HepG2 (cell line): ENCODE results near the gene MARCHF6. TPM values are rescaled to one million over a fixed set of nuclear protein-coding genes. Genes with fewer than 3 reads are reported as not detected.
A peak's percentile ranks its signal among the peaks of the same experiment; 100 is the strongest.

ENCODE experiments used
- ATRX ChIP-seq: sonication (generic); formaldehyde crosslinking; IDR thresholded peaks from 2 replicates; pipeline ENCODE4 v1.4.0; 2020; ENCODE audit warnings: missing genetic modification reagents, borderline replicate concordance
- CEBPB ChIP-seq: IDR thresholded peaks from 2 replicates; pipeline ENCODE4 v1.6.1; 2011; ENCODE audit warnings: low read depth, low read length, improper control_type of control experiment, borderline replicate concordance
- ELK4 ChIP-seq: sonication (generic); formaldehyde crosslinking; IDR thresholded peaks from 2 replicates; pipeline ENCODE4 v1.9.0; 2021; ENCODE audit warnings: missing genetic modification reagents, borderline replicate concordance
- FOSL1 ChIP-seq: sonication (generic); formaldehyde crosslinking; IDR thresholded peaks from 2 replicates; pipeline ENCODE4 v1.9.0; 2021; ENCODE audit warnings: missing genetic modification reagents, borderline replicate concordance
- GTF3A ChIP-seq: sonication (generic); formaldehyde crosslinking; conservative IDR thresholded peaks from 2 replicates; pipeline ENCODE4 v1.4.0; 2020; ENCODE audit warnings: mild to moderate bottlenecking, missing genetic modification reagents
- HCFC1 ChIP-seq: fragments of 150-350 bp; IDR thresholded peaks from 2 replicates; pipeline ENCODE4 v1.6.1; 2014; ENCODE audit warnings: low read depth, low read length
- HES4 ChIP-seq: sonication (generic); formaldehyde crosslinking; IDR thresholded peaks from 2 replicates; pipeline ENCODE4 v1.9.0; 2021; ENCODE audit warnings: mild to moderate bottlenecking, missing genetic modification reagents, borderline replicate concordance
- KLF11 ChIP-seq: IDR thresholded peaks from 2 replicates; pipeline ENCODE4 v1.6.1; 2016; ENCODE audit warnings: missing compliant biosample characterization
- LBX2 ChIP-seq: sonication (generic); formaldehyde crosslinking; IDR thresholded peaks from 2 replicates; pipeline ENCODE4 v1.5.0; 2020; ENCODE audit warnings: missing genetic modification reagents, mild to moderate bottlenecking, borderline replicate concordance
- THAP7 ChIP-seq: sonication (generic); formaldehyde crosslinking; IDR thresholded peaks from 2 replicates; pipeline ENCODE4 v1.8.1; 2023; ENCODE audit warnings: mild to moderate bottlenecking, missing genetic modification reagents
- TOPORS ChIP-seq: sonication (generic); formaldehyde crosslinking; IDR thresholded peaks from 2 replicates; pipeline ENCODE4 v1.8.0; 2023; ENCODE audit warnings: mild to moderate bottlenecking, missing genetic modification reagents
- UBTF ChIP-seq: sonication (generic); formaldehyde crosslinking; IDR thresholded peaks from 2 replicates; pipeline ENCODE4 v1.4.0; 2020; ENCODE audit warnings: mild to moderate bottlenecking, missing genetic modification reagents
- ZBTB43 ChIP-seq: sonication (generic); formaldehyde crosslinking; conservative IDR thresholded peaks from 2 replicates; pipeline ENCODE4 v1.4.0; 2020; ENCODE audit warnings: missing genetic modification reagents
- ZFP90 ChIP-seq: sonication (generic); formaldehyde crosslinking; IDR thresholded peaks from 2 replicates; pipeline ENCODE4 v1.8.0; 2022; ENCODE audit warnings: missing genetic modification reagents, mild to moderate bottlenecking, inconsistent platforms, borderline replicate concordance
- ZKSCAN5 ChIP-seq: sonication (generic); formaldehyde crosslinking; IDR thresholded peaks from 2 replicates; pipeline ENCODE4 v1.5.1; 2020; ENCODE audit warnings: mild to moderate bottlenecking, missing genetic modification reagents
- ZNF20 ChIP-seq: sonication (generic); formaldehyde crosslinking; IDR thresholded peaks from 2 replicates; pipeline ENCODE4 v1.4.0; 2020; ENCODE audit warnings: mild to moderate bottlenecking, moderate library complexity, missing genetic modification reagents
- ZNF552 ChIP-seq: sonication (generic); formaldehyde crosslinking; IDR thresholded peaks from 2 replicates; pipeline ENCODE4 v1.9.0; 2022; ENCODE audit warnings: missing genetic modification reagents, mild to moderate bottlenecking, borderline replicate concordance
- ZNF713 ChIP-seq: sonication (generic); formaldehyde crosslinking; IDR thresholded peaks from 2 replicates; pipeline ENCODE4 v1.4.0; 2020; ENCODE audit warnings: mild to moderate bottlenecking, missing genetic modification reagents
- ZNF766 ChIP-seq: sonication (generic); formaldehyde crosslinking; IDR thresholded peaks from 2 replicates; pipeline ENCODE4 v1.5.0; 2020; ENCODE audit warnings: missing genetic modification reagents, borderline replicate concordance
- ZNF816 ChIP-seq: sonication (generic); formaldehyde crosslinking; IDR thresholded peaks from 2 replicates; pipeline ENCODE4 v1.8.0; 2022; ENCODE audit warnings: missing genetic modification reagents, mild to moderate bottlenecking, borderline replicate concordance
- ZSCAN25 ChIP-seq: sonication (generic); formaldehyde crosslinking; IDR thresholded peaks from 2 replicates; pipeline ENCODE4 v1.8.0; 2022; ENCODE audit warnings: mild to moderate bottlenecking, missing genetic modification reagents
- polyA plus RNA-seq, 8 experiments: library from polyadenylated mRNA; depleted of rRNA in 3 of 8; stranded (reverse) in 7 of 8; unstranded in 1 of 8; fragments of >200 nt; fragmentation: Illumina TruSeq in 4 of 8; extraction: Trizol in 4 of 8; gene quantifications; 2 replicates each; pipeline versions ENCODE4 v1.2.1 to v1.2.3, GENCODE V29; 2011 to 2016; ENCODE audit warnings: low read depth in 4 of 8, missing spikeins in 1 of 8, mixed read lengths in 1 of 8; ENCODE audit not compliant: insufficient read depth in 1 of 8
- total RNA-seq, 5 experiments: library from RNA; depleted of rRNA; stranded (reverse); fragments of >200 nt; fragmentation: Illumina TruSeq; extraction: Trizol; gene quantifications; 2 replicates each; pipeline ENCODE4 v1.2.3, GENCODE V29; 2016; ENCODE audit warnings: low read depth in 1 of 5

MARCHF6 gene
- total and polyA plus RNA-seq, 2 of the 13 experiments (the other 11 are each of a cell fraction or from before 2014, with no cell fraction given): 48.6 to 107 TPM

- TF ChIP-seq ZBTB43: no peak
- peak; percentile 88; the same call in 1 of the 2 replicates for TF ChIP-seq ZNF20 (CRISPR knock-in tag)
- TF ChIP-seq GTF3A (CRISPR knock-in tag): no peak
- TF ChIP-seq ELK4 (CRISPR knock-in tag): peak; percentile 70; the same call in 1 of the 2 replicates
- peak; percentile 72; the same call in 1 of the 2 replicates for TF ChIP-seq ZNF816 (CRISPR knock-in tag)
- no peak for TF ChIP-seq ATRX
- TF ChIP-seq ZKSCAN5: no peak
- 0 out of 2 replicates have a peak, but pooled peaks have one; percentile 28 for TF ChIP-seq ZNF552
- TF ChIP-seq HES4 (CRISPR knock-in tag): peak; percentile 56; the same call in 1 of the 2 replicates
- TF ChIP-seq ZFP90: peak; percentile 73
- TF ChIP-seq CEBPB: no peak
- TF ChIP-seq LBX2: no peak; the same call in 1 of the 2 replicates
- no peak for TF ChIP-seq FOSL1 (CRISPR knock-in tag)
- TF ChIP-seq ZSCAN25 (CRISPR knock-in tag): peak; percentile 80; the same call in 1 of the 2 replicates
- TF ChIP-seq THAP7 (CRISPR knock-in tag): no peak
- TF ChIP-seq UBTF: peak; percentile 94
- peak; percentile 39; the same call in 1 of the 2 replicates for TF ChIP-seq KLF11
- peak; percentile 85 for TF ChIP-seq ZNF766
- peak; percentile 43; the same call in 1 of the 2 replicates for TF ChIP-seq TOPORS (CRISPR knock-in tag)
- peak; percentile 30; the same call in 1 of the 2 replicates for TF ChIP-seq HCFC1
- 0 out of 2 replicates have a peak, but pooled peaks have one; percentile 4 for TF ChIP-seq ZNF713 (CRISPR knock-in tag)
Measured at GRCh38 chr5:10353241-10354047, at the start of gene MARCHF6 (continued).
